SK-N-SH (cell line): Measurements from ENCODE around the gene WNT5A.

Source experiments
- CTCF ChIP-seq: fragments of 200-600 bp; sonication (generic); IDR thresholded peaks from 2 replicates; pipeline ENCODE4 v1.6.1; 2017; ENCODE audit warnings: antibody characterized with exemption, mild to moderate bottlenecking, moderate library complexity
- EZH2phosphoT487 ChIP-seq: fragments of 200-600 bp; sonication (generic); IDR thresholded peaks from 2 replicates; pipeline ENCODE4 v1.6.1; 2017; ENCODE audit warnings: low read depth, mixed run types, mild to moderate bottlenecking, antibody characterized with exemption, moderate library complexity, borderline replicate concordance
- NFIC ChIP-seq: IDR thresholded peaks from 2 replicates; pipeline ENCODE4 v1.4.0; 2012; ENCODE audit warnings: borderline replicate concordance

- no peak for TF ChIP-seq CTCF
- no peak for TF ChIP-seq EZH2phosphoT487
- no peak for TF ChIP-seq NFIC
These were observed 14.8 kb upstream of the WNT5A start for GRCh38 chr3:55501905-55502304.
